Measurements from ENCODE around the gene RAD51B.

- TF ChIP-seq POLR2A (IDR thresholded peaks at IDR 0.05): no peak
- TF ChIP-seq, protein P1, sequence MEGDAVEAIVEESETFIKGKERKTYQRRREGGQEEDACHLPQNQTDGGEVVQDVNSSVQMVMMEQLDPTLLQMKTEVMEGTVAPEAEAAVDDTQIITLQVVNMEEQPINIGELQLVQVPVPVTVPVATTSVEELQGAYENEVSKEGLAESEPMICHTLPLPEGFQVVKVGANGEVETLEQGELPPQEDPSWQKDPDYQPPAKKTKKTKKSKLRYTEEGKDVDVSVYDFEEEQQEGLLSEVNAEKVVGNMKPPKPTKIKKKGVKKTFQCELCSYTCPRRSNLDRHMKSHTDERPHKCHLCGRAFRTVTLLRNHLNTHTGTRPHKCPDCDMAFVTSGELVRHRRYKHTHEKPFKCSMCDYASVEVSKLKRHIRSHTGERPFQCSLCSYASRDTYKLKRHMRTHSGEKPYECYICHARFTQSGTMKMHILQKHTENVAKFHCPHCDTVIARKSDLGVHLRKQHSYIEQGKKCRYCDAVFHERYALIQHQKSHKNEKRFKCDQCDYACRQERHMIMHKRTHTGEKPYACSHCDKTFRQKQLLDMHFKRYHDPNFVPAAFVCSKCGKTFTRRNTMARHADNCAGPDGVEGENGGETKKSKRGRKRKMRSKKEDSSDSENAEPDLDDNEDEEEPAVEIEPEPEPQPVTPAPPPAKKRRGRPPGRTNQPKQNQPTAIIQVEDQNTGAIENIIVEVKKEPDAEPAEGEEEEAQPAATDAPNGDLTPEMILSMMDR (IDR thresholded peaks at IDR 0.05): no peak
Measured at GRCh38 chr14:68729556-68729955, 910.0 kb downstream of the RAD51B start.
